WTC11 (cell line): ENCODE data around the gene LRP1. TPM values are rescaled to one million over a fixed set of nuclear protein-coding genes. Genes with fewer than 3 reads are reported as not detected.

Experiments
- ATAC-seq: fragments of 200-7000 bp; cut with Tn5 transposase; 2 replicates; pipeline ENCODE4 v1.10.0; 2021; ENCODE audit warnings: mild to moderate bottlenecking, moderate library complexity
- CTCF ChIA-PET: fragments of 300-600 bp; sonication (Branson Sonifier 250); formaldehyde crosslinking; loops from one replicate; lab custom pipeline; 2021; ENCODE audit warnings: antibody characterized with exemption; lab: Charles Lee
- POLR2A ChIA-PET: fragments of 350-600 bp; sonication (Branson Sonifier 250); formaldehyde crosslinking; loops from one replicate; lab custom pipeline; 2021; ENCODE audit warnings: antibody characterized with exemption; lab: Charles Lee
- DNase-seq: peaks from one replicate; pipeline ENCODE4 v3.0.0; 2021; ENCODE audit warnings: low spot score
- H3K27ac Mint-ChIP-seq: 2 replicates; pipeline ENCODE4 v1.8.0; 2021; ENCODE audit warnings: mixed read lengths
- H3K27me3 Mint-ChIP-seq: 2 replicates; pipeline ENCODE4 v1.8.0; 2021; ENCODE audit warnings: low read depth, mild to moderate bottlenecking, moderate library complexity, mixed read lengths
- H3K36me3 Mint-ChIP-seq: 2 replicates; pipeline ENCODE4 v1.8.0; 2021; ENCODE audit warnings: mixed read lengths
- H3K4me1 Mint-ChIP-seq: 2 replicates; pipeline ENCODE4 v1.8.0; 2022; ENCODE audit warnings: mixed read lengths
- H3K4me3 Mint-ChIP-seq: 2 replicates; pipeline ENCODE4 v1.8.0; 2021; ENCODE audit warnings: mild to moderate bottlenecking, moderate library complexity, mixed read lengths
- H3K9me3 Mint-ChIP-seq: 2 replicates; pipeline ENCODE4 v1.8.0; 2021; ENCODE audit warnings: mixed read lengths
- AFF4 ChIP-seq: sonication (generic); formaldehyde crosslinking; IDR thresholded peaks from 2 replicates; pipeline ENCODE4 v1.8.1; 2023; ENCODE audit warnings: mild to moderate bottlenecking, missing genetic modification reagents, borderline replicate concordance
- FOXP4 ChIP-seq: sonication (generic); formaldehyde crosslinking; IDR thresholded peaks from 2 replicates; pipeline ENCODE4 v1.8.0; 2022; ENCODE audit warnings: mild to moderate bottlenecking, missing genetic modification reagents
- HMGXB4 ChIP-seq: sonication (generic); formaldehyde crosslinking; IDR thresholded peaks from 2 replicates; pipeline ENCODE4 v1.8.1; 2023; ENCODE audit warnings: mild to moderate bottlenecking, moderate library complexity, missing genetic modification reagents
- NFE2L1 ChIP-seq: sonication (generic); formaldehyde crosslinking; IDR thresholded peaks from 2 replicates; pipeline ENCODE4 v1.8.1; 2023; ENCODE audit warnings: missing genetic modification reagents
- PRRX2 ChIP-seq: fragments of 250-450 bp; sonication (Bioruptor Pico); IDR thresholded peaks from 2 replicates; pipeline ENCODE4 v1.8.0; 2021; ENCODE audit warnings: mild to moderate bottlenecking
- RELA ChIP-seq: sonication (generic); formaldehyde crosslinking; IDR thresholded peaks from 2 replicates; pipeline ENCODE4 v1.8.1; 2022; ENCODE audit warnings: missing genetic modification reagents, mild to moderate bottlenecking, borderline replicate concordance
- TCF7 ChIP-seq: sonication (generic); formaldehyde crosslinking; IDR thresholded peaks from 2 replicates; pipeline ENCODE4 v1.8.0; 2022; ENCODE audit warnings: mild to moderate bottlenecking, low read depth, missing genetic modification reagents, moderate library complexity
- USF1 ChIP-seq: sonication (generic); formaldehyde crosslinking; IDR thresholded peaks from 2 replicates; pipeline ENCODE4 v1.8.0; 2022; ENCODE audit warnings: mild to moderate bottlenecking, missing genetic modification reagents
- ZNF138 ChIP-seq: sonication (generic); formaldehyde crosslinking; conservative IDR thresholded peaks from 2 replicates; pipeline ENCODE4 v1.8.1; 2022; ENCODE audit warnings: mild to moderate bottlenecking, moderate library complexity, missing genetic modification reagents
- ZNF416 ChIP-seq: fragments of 250-450 bp; sonication (Bioruptor Pico); IDR thresholded peaks from 2 replicates; pipeline ENCODE4 v1.9.0; 2021; ENCODE audit warnings: mild to moderate bottlenecking, inconsistent platforms
- ZNF423 ChIP-seq: fragments of 250-450 bp; sonication (Bioruptor Pico); IDR thresholded peaks from 2 replicates; pipeline ENCODE4 v2.1.2; 2022; ENCODE audit warnings: mild to moderate bottlenecking, moderate library complexity
- total RNA-seq: library from RNA; stranded (reverse); gene quantifications from 3 replicates; pipeline ENCODE4 v1.2.3, GENCODE V29; 2021
- TF ChIP-seq, protein P1 (sequence below): fragments of 250-450 bp; sonication (Bioruptor Pico); IDR thresholded peaks from 2 replicates; pipeline ENCODE4 v1.9.0; 2021; ENCODE audit warnings: mild to moderate bottlenecking
- TF ChIP-seq, protein P2 (sequence below): fragments of 250-450 bp; sonication (Bioruptor Pico); IDR thresholded peaks from 2 replicates; pipeline ENCODE4 v1.8.0; 2021; ENCODE audit warnings: mild to moderate bottlenecking

LRP1 gene
- total RNA-seq, 1 experiment from 2014 or later: 120 TPM

GRCh38 chr12:57210461-57210860 is 82.2 kb downstream of the LRP1 start (continued):
- TF ChIP-seq AFF4 (no peak), PRRX2 (no peak), ZNF138 (CRISPR knock-in tag) (no peak)

- ATAC-seq: no peak
These were observed 82.8 kb downstream of the LRP1 start for GRCh38 chr12:57210926-57211692.

More at GRCh38 chr12:57210926-57211692, 82.8 kb downstream of the LRP1 start:
- peaks cover 31% of the 10 kb centered on the region for H3K4me1 Mint-ChIP-seq
- ChIA-PET POLR2A (no interaction called here), CTCF (interaction anchor here (0.6 to 8.5 kb wide), 3 partner anchors 14 to 78 kb away, joined by 3 to 415 read pairs (median 197); a partner anchor contains a TSS)
- H3K36me3 Mint-ChIP-seq: peaks cover 20% of the 10 kb centered on the region
- TF ChIP-seq FOXP4 (CRISPR knock-in tag) (no peak), HMGXB4 (no peak), USF1 (CRISPR knock-in tag) (no peak), AFF4 (no peak), ZNF423 (CRISPR knock-in tag) (no peak), NFE2L1 (CRISPR knock-in tag) (no peak), ZNF416 (CRISPR knock-in tag) (no peak), TCF7 (no peak), RELA (CRISPR knock-in tag) (no peak)
- TF ChIP-seq, protein P1, sequence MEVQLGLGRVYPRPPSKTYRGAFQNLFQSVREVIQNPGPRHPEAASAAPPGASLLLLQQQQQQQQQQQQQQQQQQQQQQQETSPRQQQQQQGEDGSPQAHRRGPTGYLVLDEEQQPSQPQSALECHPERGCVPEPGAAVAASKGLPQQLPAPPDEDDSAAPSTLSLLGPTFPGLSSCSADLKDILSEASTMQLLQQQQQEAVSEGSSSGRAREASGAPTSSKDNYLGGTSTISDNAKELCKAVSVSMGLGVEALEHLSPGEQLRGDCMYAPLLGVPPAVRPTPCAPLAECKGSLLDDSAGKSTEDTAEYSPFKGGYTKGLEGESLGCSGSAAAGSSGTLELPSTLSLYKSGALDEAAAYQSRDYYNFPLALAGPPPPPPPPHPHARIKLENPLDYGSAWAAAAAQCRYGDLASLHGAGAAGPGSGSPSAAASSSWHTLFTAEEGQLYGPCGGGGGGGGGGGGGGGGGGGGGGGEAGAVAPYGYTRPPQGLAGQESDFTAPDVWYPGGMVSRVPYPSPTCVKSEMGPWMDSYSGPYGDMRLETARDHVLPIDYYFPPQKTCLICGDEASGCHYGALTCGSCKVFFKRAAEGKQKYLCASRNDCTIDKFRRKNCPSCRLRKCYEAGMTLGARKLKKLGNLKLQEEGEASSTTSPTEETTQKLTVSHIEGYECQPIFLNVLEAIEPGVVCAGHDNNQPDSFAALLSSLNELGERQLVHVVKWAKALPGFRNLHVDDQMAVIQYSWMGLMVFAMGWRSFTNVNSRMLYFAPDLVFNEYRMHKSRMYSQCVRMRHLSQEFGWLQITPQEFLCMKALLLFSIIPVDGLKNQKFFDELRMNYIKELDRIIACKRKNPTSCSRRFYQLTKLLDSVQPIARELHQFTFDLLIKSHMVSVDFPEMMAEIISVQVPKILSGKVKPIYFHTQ (CRISPR knock-in tag): no peak
- TF ChIP-seq, protein P2, sequence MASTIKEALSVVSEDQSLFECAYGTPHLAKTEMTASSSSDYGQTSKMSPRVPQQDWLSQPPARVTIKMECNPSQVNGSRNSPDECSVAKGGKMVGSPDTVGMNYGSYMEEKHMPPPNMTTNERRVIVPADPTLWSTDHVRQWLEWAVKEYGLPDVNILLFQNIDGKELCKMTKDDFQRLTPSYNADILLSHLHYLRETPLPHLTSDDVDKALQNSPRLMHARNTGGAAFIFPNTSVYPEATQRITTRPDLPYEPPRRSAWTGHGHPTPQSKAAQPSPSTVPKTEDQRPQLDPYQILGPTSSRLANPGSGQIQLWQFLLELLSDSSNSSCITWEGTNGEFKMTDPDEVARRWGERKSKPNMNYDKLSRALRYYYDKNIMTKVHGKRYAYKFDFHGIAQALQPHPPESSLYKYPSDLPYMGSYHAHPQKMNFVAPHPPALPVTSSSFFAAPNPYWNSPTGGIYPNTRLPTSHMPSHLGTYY: no peak
- no peak overlapping the region for H3K4me3 Mint-ChIP-seq
- H3K9me3 Mint-ChIP-seq: no peaks in the 10 kb centered on the region
- no peak for DNase-seq
- H3K27me3 Mint-ChIP-seq: peaks cover 29% of the 10 kb centered on the region
- H3K27ac Mint-ChIP-seq: no peak overlapping the region
